ENCODE results near the gene GPR15. TPM values are rescaled to one million over a fixed set of nuclear protein-coding genes. Genes with fewer than 3 reads are reported as not detected.

GPR15 gene
- total and polyA plus RNA-seq, 8 donors = 0.07 to 0.19 (median 0.15) TPM; not detected in 5

GRCh38 chr3:98501270-98501669 is 30.5 kb upstream of the GPR15 start:
- DNase-seq = no peak
- 73 to 77% methylated on average over 4 of the region's 4 CpGs for WGBS, 2 donors
- Histone ChIP-seq H3K27me3 (no peaks in the 10 kb centered on the region), H3K4me1 (no peaks in the 10 kb centered on the region), H3K9me3 (no peaks in the 10 kb centered on the region), H3K4me3 (no peak overlapping the region), H3K27ac (no peak overlapping the region), H3K36me3 (no peaks in the 10 kb centered on the region)
- no peak for FAIRE-seq
- intact Hi-C loops (cut with DNase I) = no loop called here
- no peak for ATAC-seq
- TF ChIP-seq CTCF (IDR thresholded peaks at IDR 0.05) = no peak

- DNase-seq (no peak), FAIRE-seq (no peak), ATAC-seq (no peak)
- H3K4me1 ChIP-seq = no peaks in the 10 kb centered on the region
- WGBS, 2 donors = 75 to 86% methylated on average over 5 of the region's 5 CpGs
- no peaks in the 10 kb centered on the region for H3K9me3 ChIP-seq
- no peak for TF ChIP-seq CTCF (IDR thresholded peaks at IDR 0.05)
- H3K27me3 ChIP-seq = no peaks in the 10 kb centered on the region
- no peak overlapping the region for H3K4me3 ChIP-seq
- no peak overlapping the region for H3K27ac ChIP-seq
- intact Hi-C loops (cut with DNase I) = no loop called here
- no peaks in the 10 kb centered on the region for H3K36me3 ChIP-seq
Observed at GRCh38 chr3:98501863-98502576, 29.8 kb upstream of the GPR15 start.

GRCh38 chr3:98504539-98504938 is 27.2 kb upstream of the GPR15 start:
- Histone ChIP-seq H3K4me1 (no peaks in the 10 kb centered on the region), H3K27me3 (no peaks in the 10 kb centered on the region), H3K9me3 (no peaks in the 10 kb centered on the region), H3K36me3 (no peaks in the 10 kb centered on the region), H3K4me3 (no peak overlapping the region), H3K27ac (no peak overlapping the region)
- no peak for TF ChIP-seq CTCF (IDR thresholded peaks at IDR 0.05)
- DNase-seq (no peak), ATAC-seq (no peak), FAIRE-seq (no peak)
- intact Hi-C loops (cut with DNase I) = no loop called here
- 56 to 59% methylated on average over 4 of the region's 4 CpGs for WGBS, 2 donors

GRCh38 chr3:98508582-98508981 is 23.2 kb upstream of the GPR15 start:
- TF ChIP-seq CTCF (IDR thresholded peaks at IDR 0.05) = no peak

GRCh38 chr3:98512576-98512975 is 19.2 kb upstream of the GPR15 start:
- 89 to 92% methylated on average over 4 of the region's 4 CpGs for WGBS, 2 donors
- Histone ChIP-seq H3K27ac (no peak overlapping the region), H3K27me3 (no peaks in the 10 kb centered on the region), H3K4me1 (no peaks in the 10 kb centered on the region), H3K4me3 (no peak overlapping the region), H3K9me3 (no peaks in the 10 kb centered on the region), H3K36me3 (no peaks in the 10 kb centered on the region)
- DNase-seq (no peak), FAIRE-seq (no peak), ATAC-seq (no peak)
- no peak for TF ChIP-seq CTCF (IDR thresholded peaks at IDR 0.05)
- intact Hi-C loops (cut with DNase I) = no loop called here

More at GRCh38 chr3:98508582-98508981, 23.2 kb upstream of the GPR15 start:
- intact Hi-C loops (cut with DNase I) = no loop called here
- Histone ChIP-seq H3K9me3 (no peaks in the 10 kb centered on the region), H3K4me1 (no peaks in the 10 kb centered on the region), H3K36me3 (no peaks in the 10 kb centered on the region), H3K4me3 (no peak overlapping the region), H3K27me3 (no peaks in the 10 kb centered on the region), H3K27ac (no peak overlapping the region)
- no peak for FAIRE-seq
- DNase-seq = no peak
- ATAC-seq = no peak
- WGBS, 2 donors = 97 to 99% methylated on average over 2 of the region's 2 CpGs
